Nucleus accumbens (tissue), 56 donors: Measurements from ENCODE around the gene XPNPEP2.

ENCODE experiments used
- DNase-seq, 56 donors: peaks; one replicate each; lab custom pipeline; 2025; lab: John Stamatoyannopoulos, UW

The XPNPEP2 gene, protein sequence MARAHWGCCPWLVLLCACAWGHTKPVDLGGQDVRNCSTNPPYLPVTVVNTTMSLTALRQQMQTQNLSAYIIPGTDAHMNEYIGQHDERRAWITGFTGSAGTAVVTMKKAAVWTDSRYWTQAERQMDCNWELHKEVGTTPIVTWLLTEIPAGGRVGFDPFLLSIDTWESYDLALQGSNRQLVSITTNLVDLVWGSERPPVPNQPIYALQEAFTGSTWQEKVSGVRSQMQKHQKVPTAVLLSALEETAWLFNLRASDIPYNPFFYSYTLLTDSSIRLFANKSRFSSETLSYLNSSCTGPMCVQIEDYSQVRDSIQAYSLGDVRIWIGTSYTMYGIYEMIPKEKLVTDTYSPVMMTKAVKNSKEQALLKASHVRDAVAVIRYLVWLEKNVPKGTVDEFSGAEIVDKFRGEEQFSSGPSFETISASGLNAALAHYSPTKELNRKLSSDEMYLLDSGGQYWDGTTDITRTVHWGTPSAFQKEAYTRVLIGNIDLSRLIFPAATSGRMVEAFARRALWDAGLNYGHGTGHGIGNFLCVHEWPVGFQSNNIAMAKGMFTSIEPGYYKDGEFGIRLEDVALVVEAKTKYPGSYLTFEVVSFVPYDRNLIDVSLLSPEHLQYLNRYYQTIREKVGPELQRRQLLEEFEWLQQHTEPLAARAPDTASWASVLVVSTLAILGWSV

GRCh38 chrX:129738466-129739308 is at the start of gene XPNPEP2:
Gene XPNPEP2, plus strand, starts transcription at chrX:129738979. Its CDS starts 235 bp downstream, at chrX:129739214.
- no peak for DNase-seq

- DNase-seq: no peak
Observed at GRCh38 chrX:129689796-129690195, 49.0 kb upstream of the XPNPEP2 start.

- no peak for DNase-seq
Observed at GRCh38 chrX:129690435-129690834, 48.3 kb upstream of the XPNPEP2 start.

- DNase-seq: no peak
Observed at GRCh38 chrX:129693354-129693753, 45.4 kb upstream of the XPNPEP2 start.

DNA sequence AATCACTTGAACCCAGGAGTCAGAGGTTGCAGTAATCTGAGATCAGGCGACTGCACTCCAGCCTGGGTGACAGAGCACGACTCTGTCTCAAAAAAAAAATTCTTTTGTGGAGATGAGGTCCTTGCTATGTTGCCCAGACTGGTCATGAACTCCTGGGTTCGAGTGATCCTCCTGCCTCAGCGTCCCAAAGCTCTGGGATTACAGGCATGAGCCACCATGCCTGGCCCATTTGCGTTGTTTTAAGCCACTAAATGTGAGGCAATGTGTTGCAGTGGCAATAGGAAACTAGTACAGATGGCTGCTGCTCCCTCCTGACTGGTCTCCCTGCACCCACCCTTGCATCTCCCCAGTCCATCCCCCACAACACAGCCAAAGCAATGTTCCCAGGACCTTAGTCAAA is 44.0 kb upstream of the XPNPEP2 start:
- no peak for DNase-seq

GRCh38 chrX:129695535-129695934 is 43.2 kb upstream of the XPNPEP2 start:
- DNase-seq: no peak

DNA sequence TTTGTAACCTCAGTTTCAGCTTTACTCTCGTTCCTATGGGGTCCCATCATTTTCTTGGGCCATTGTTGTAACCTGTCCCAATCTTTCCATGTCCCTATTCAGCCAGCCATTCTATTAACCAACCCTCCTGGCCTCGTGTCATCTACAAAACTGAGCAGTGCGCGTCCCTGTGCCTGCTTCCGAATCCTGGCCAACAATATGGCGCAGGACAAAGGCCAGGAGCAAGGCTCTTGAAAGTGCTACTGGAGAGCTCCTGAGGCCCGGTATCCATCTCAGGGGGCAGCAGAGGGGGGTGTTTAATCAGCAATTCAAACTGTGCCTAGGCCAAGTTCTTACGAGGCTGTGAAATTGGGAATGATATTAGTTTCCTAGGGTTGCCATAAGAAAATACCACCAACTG is 42.8 kb upstream of the XPNPEP2 start:
- no peak for DNase-seq

- DNase-seq: no peak
Observed at GRCh38 chrX:129696463-129697155, 42.2 kb upstream of the XPNPEP2 start.

- no peak for DNase-seq
Observed at GRCh38 chrX:129697204-129697829, 41.5 kb upstream of the XPNPEP2 start.

DNA sequence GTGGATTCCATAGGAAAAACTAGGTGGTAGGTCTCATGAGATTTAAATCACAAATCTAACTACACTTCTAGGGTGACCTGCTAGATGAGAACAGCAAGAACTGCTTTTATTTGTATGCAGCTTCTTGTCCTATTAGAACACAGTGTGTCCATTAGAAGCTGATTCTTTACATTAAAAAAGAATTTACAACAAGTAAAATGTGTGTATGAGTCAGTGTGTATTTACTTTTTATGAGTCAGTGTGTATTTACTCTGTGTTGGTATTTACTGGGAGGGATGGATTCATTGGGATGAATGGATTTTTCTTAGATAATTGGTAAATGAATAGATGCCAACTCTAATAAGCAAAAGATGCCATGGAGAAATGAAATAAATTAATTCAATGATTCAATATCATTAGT is 40.6 kb upstream of the XPNPEP2 start:
- no peak for DNase-seq

DNA sequence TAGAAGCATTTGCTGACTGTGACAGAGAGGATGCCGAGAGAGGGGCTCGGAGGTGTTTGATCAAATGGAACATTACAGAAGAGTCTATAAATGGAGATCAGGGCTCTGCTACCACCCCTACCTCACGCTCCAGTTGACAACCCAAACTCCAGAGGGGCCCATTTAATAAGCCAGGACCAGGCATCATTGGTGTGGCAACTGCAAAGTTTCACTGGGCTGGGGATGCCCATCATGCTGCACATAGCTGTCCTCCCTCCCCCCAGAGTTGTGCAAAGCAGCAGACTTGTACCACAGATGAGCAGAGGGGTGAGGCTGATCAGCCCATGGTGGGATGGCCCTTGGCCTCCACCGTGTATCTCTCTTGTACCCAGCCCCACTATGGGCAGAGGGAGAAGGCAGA is 38.2 kb upstream of the XPNPEP2 start:
- no peak for DNase-seq

GRCh38 chrX:129701624-129702069 is 37.1 kb upstream of the XPNPEP2 start:
- peak in 37 of 56 donors; percentile 1 to 56 (median 26) for DNase-seq

GRCh38 chrX:129704491-129704890 is 34.3 kb upstream of the XPNPEP2 start:
- no peak for DNase-seq

DNA sequence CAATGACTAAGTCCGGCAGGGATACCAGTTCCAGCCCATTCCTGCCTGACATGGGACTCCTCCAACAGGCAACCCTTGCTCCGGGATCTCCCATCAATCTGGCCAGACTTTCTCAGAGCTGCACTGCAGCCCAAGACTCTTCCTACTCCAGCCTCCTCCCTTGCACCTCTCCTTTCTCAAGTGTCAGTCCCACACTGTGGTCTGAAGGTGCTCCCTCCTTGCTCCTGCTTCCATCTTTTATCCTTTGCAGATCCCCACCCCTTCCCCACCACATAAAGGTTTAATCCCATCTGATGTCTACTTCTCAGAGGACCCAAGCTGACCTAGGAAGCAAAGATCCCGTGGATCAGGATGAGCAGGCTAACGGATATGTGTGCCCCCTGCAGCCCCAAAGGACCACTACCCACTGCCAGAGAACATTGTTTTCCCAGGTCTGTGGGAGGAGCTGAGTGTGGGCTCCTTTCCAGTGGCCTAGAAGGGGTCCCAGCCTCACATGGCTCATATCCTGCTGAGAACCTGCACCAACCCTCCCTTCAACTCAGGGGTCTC is 33.3 kb upstream of the XPNPEP2 start:
- no peak for DNase-seq

DNA sequence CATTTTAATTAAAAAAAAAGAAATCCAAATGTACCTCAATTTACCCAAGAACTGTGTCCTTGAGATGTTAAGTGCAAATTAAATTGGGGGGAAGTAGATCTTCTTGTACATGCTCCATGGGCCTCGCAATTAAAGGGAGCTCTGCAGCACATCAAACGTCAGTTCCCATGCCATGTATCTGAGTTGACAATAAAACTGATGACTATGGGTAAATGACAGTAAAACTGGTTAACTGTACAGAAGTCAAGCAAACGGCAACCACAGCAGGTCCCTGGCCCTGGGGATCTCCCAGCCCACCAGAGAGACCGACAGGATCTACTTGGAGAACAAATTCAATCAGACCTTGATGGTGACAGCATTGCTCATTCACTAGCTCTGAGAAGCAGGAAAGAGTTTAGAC is 32.8 kb upstream of the XPNPEP2 start:
- no peak for DNase-seq

- peak in 54 of 56 donors; percentile 2 to 90 (median 72) for DNase-seq
Observed at GRCh38 chrX:129706400-129707072, 32.2 kb upstream of the XPNPEP2 start.

DNA sequence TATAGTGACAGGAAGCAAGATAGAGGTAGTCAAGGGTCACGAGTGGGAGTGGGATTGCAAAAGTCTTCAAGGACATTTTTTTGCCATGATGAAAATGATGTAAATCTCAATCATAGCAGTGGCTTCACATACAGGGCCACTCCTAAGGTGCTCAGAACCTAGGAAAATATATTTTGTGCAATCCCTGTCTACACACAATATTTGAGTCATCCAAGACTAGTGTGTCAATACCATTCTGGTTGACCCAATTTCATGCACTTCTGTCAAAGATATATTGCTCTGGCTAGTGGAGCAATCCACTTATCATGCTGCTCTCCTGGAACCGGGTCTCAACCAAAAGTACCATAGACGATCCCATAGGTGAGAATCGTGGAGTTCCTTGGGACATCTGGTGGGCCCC is 24.2 kb upstream of the XPNPEP2 start:
- DNase-seq: no peak

DNA sequence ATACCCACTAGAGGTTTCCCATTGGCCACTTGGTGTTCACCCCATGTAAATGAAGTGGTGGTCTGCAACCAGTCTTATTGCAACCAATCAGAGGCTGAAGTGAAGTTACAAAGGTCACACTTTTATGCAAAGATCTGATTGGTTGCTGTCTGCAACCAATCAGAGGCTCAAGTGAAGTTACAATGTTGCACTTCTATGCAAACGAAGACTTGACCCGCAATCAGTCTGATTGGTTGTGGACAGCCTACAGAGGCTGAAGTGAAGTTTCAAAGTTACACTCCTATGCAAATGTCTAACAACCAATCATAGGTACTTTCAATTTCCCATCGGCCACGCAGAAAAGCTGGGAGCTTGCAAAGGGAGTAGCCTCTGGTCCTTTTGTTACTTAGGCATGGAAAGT is 22.3 kb upstream of the XPNPEP2 start:
- no peak for DNase-seq

DNA sequence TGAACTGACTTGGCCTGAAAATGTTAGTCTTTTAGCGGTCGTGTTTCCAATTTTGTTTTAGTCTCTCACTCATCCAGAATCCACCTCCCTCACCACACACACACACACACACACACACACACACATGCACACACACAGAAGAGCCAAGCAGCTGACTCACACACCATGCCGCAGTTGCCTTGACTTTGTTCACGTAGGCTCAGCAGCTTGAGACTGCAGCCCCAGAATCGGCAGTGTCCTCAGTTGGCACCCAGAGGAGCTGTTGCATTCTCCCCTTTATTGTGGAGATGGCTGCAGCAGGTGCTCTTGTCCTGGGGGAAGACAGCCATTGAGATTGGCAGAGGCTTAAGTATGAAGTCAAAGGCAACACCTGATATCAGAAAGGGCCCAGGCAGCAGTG is 20.9 kb upstream of the XPNPEP2 start:
- DNase-seq: peak in 14 of 56 donors; percentile 0 to 49 (median 8)
